ENCODE measurements around the gene PLCL1. TPM values are rescaled to one million over a fixed set of nuclear protein-coding genes. Genes with fewer than 3 reads are reported as not detected.

Gene PLCL1
- total and polyA plus RNA-seq, 12 donors = 1.6 to 24.0 (median 4.9) TPM

DNA sequence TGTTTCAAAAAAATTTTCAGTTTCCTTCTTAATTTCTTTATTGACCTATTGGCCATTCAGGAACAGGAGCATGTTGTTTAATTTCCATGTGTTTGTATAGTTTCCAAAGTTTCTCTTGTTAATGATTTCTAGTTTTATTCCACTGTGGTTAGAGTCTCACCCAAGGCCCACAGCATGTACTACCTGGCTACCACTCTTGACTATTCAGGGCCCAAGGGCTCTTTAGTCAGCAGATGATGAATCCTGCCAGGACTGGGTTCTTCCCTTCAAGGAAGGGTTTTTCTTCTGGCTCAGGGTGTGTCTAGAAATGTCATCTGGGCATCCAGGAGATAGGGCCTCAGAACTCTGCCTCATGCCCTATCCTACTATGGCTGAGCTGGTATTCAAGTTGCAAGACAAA, 161.4 kb downstream of the PLCL1 start:
- Histone ChIP-seq H3K9me3 (replicated peaks in 1 of 3) (peaks cover 0 to 5% (median 0%) of the 10 kb centered on the region in 3 donors), H3K4me3 (no peak overlapping the region), H3K27me3 (no peaks in the 10 kb centered on the region), H3K36me3 (replicated peaks in 1 of 2) (no peaks in the 10 kb centered on the region), H3K27ac (no peak overlapping the region), H3K4me1 (replicated peaks in 1 of 2) (no peaks in the 10 kb centered on the region)
- no peak for TF ChIP-seq POLR2A (IDR thresholded peaks at IDR 0.05)
- TF ChIP-seq, protein P1, sequence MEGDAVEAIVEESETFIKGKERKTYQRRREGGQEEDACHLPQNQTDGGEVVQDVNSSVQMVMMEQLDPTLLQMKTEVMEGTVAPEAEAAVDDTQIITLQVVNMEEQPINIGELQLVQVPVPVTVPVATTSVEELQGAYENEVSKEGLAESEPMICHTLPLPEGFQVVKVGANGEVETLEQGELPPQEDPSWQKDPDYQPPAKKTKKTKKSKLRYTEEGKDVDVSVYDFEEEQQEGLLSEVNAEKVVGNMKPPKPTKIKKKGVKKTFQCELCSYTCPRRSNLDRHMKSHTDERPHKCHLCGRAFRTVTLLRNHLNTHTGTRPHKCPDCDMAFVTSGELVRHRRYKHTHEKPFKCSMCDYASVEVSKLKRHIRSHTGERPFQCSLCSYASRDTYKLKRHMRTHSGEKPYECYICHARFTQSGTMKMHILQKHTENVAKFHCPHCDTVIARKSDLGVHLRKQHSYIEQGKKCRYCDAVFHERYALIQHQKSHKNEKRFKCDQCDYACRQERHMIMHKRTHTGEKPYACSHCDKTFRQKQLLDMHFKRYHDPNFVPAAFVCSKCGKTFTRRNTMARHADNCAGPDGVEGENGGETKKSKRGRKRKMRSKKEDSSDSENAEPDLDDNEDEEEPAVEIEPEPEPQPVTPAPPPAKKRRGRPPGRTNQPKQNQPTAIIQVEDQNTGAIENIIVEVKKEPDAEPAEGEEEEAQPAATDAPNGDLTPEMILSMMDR (IDR thresholded peaks at IDR 0.05) = no peak
- DNase-seq = no peak
- intact Hi-C loops (cut with DNase I) = no loop called here

DNA sequence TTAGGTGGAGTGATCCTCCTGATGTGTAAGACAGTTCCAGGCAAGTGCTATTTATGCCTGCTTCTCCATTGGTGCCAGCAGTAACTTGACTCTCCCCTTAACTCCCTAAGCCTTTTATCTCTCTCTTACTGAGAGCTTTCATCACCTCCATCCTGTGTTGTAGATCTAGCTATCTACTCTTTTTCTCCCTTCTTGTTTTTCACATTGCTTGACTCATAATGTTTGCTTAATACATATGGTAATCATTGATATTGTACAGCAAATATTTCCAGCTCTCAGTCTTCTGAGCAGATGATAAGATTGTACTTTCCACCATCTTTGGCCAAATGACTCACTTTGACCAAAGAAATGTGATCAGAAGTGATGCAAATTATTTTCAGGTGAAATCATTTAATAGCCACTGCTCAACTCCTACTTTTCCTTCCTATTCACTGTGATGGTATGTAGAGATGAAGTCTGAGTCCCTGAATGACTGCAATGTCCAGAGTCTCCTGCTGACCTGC, 165.0 kb downstream of the PLCL1 start:
- Histone ChIP-seq H3K36me3 (replicated peaks in 1 of 2) (no peaks in the 10 kb centered on the region), H3K27ac (no peak overlapping the region), H3K4me1 (replicated peaks in 1 of 2) (peaks cover 14 to 19% of the 10 kb centered on the region in 2 donors), H3K27me3 (no peaks in the 10 kb centered on the region), H3K9me3 (replicated peaks in 1 of 3) (peaks cover 0 to 5% (median 0%) of the 10 kb centered on the region in 3 donors), H3K4me3 (no peak overlapping the region)
- no peak for TF ChIP-seq POLR2A (IDR thresholded peaks at IDR 0.05)
- TF ChIP-seq, protein P1 (IDR thresholded peaks at IDR 0.05) = no peak
- no peak for DNase-seq
- intact Hi-C loops (cut with DNase I) = no loop called here

DNA sequence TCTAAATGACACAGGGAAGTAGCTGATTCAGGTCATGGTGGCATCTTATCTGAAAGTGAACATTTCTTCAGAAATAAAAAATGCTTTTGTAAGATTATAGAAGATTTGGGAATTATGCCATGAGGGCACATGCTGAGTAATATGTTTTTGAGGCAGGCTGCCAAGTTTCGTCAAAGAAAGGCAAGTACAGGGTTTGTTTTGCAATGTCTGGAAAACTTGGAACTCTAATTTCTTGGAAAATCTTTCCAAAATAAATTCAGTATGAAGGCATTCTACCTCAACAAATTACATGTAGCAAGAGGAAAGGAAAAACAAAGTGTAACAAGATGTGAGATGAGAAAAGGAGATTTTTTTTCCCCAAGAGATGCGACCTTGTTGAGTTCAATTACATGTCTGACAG, 167.7 kb downstream of the PLCL1 start:
- H3K4me1 ChIP-seq (replicated peaks in 1 of 2) = peaks cover 14 to 19% of the 10 kb centered on the region in 2 donors
- WGBS, 4 donors = 11 to 28% (median 17%) methylated on average over 2 of the region's 2 CpGs
- TF ChIP-seq, protein P1 (IDR thresholded peaks at IDR 0.05) = no peak
- no peak for TF ChIP-seq POLR2A (IDR thresholded peaks at IDR 0.05)
- no peaks in the 10 kb centered on the region for H3K9me3 ChIP-seq (replicated peaks in 1 of 3)
- DNase-seq = peak; percentile 66 to 85 (median 79)
- H3K4me3 ChIP-seq = no peak overlapping the region
- intact Hi-C loops (cut with DNase I) = no loop called here
- H3K27me3 ChIP-seq = no peaks in the 10 kb centered on the region
- H3K27ac ChIP-seq = peak overlapping the region in 3 of 5 donors; percentile 24 to 40 (median 35)
- no peaks in the 10 kb centered on the region for H3K36me3 ChIP-seq (replicated peaks in 1 of 2)

DNA sequence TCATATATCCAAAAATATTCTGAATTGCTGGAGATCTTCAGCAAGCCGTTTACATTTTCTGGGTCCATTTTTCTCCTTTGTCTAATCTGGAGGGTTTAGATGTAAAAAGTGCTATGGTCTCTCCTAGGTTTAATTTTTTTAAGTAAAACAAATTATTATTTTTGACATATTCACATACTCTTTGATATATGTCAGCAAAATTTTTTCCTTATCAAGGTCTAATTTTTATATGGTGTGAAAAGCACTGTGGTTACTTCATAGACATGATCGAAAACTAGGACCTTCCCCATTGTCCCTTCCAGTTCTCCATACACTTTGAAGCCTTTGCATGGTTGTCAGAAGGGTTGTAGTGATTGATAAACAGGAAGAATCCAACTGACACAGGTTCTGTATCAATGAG, 168.2 kb downstream of the PLCL1 start:
- intact Hi-C loops (cut with DNase I) = no loop called here
- 48 to 93% (median 84%) methylated on average over 2 of the region's 2 CpGs for WGBS, 4 donors
- TF ChIP-seq POLR2A (IDR thresholded peaks at IDR 0.05) = no peak
- TF ChIP-seq, protein P1 (IDR thresholded peaks at IDR 0.05) = no peak
- Histone ChIP-seq H3K4me3 (no peak overlapping the region), H3K9me3 (replicated peaks in 1 of 3) (no peaks in the 10 kb centered on the region), H3K27ac (peak overlapping the region in 3 of 5 donors; percentile 24 to 40 (median 35)), H3K27me3 (no peaks in the 10 kb centered on the region), H3K4me1 (replicated peaks in 1 of 2) (peaks cover 14 to 19% of the 10 kb centered on the region in 2 donors), H3K36me3 (replicated peaks in 1 of 2) (no peaks in the 10 kb centered on the region)
- DNase-seq = no peak

Measured in adrenal gland (tissue), 12 donors.